Putamen (tissue), 1 donor: ENCODE results near the gene DNAL1.

Source experiments
- DNase-seq: peaks from one replicate; pipeline ENCODE4 v3.0.0-alpha.2; 2016; ENCODE audit warnings: low spot score

Gene DNAL1

GRCh38 chr14:73744874-73745529 lies 100.2 kb downstream of the DNAL1 start:
- no peak for DNase-seq

- DNase-seq: no peak
These were observed 101.1 kb downstream of the DNAL1 start for GRCh38 chr14:73745571-73746519.

- DNase-seq: no peak
These were observed 102.0 kb downstream of the DNAL1 start for GRCh38 chr14:73746520-73747378.

GRCh38 chr14:73747379-73748211 lies 102.8 kb downstream of the DNAL1 start:
- no peak for DNase-seq

- DNase-seq: no peak
These were observed 104.1 kb downstream of the DNAL1 start for GRCh38 chr14:73748858-73749357.

GRCh38 chr14:73749706-73750530 lies 105.1 kb downstream of the DNAL1 start:
- no peak for DNase-seq

GRCh38 chr14:73750531-73750901 lies 105.7 kb downstream of the DNAL1 start:
- no peak for DNase-seq

- no peak for DNase-seq
These were observed 106.4 kb downstream of the DNAL1 start for GRCh38 chr14:73751157-73751691.

- DNase-seq: no peak
These were observed 107.7 kb downstream of the DNAL1 start for GRCh38 chr14:73752297-73752992.
